SK-N-SH (cell line): ENCODE results near the gene PGRMC2.

Experiments
- CTCF ChIP-seq: fragments of 200-600 bp; sonication (generic); IDR thresholded peaks from 2 replicates; pipeline ENCODE4 v1.6.1; 2017; ENCODE audit warnings: antibody characterized with exemption, mild to moderate bottlenecking, moderate library complexity
- JUND ChIP-seq: IDR thresholded peaks from 2 replicates; pipeline ENCODE4 v1.4.0; 2012
- MAX ChIP-seq: IDR thresholded peaks from 2 replicates; pipeline ENCODE4 v1.4.0; 2012; ENCODE audit warnings: low read depth
- PBX3 ChIP-seq: IDR thresholded peaks from 2 replicates; pipeline ENCODE4; 2012
- POLR2AphosphoS5 ChIP-seq: IDR thresholded peaks from 2 replicates; pipeline ENCODE4 v1.6.1; 2012; ENCODE audit warnings: low read depth, low read length
- RFX5 ChIP-seq: IDR thresholded peaks from 2 replicates; pipeline ENCODE4 v1.6.1; 2012; ENCODE audit warnings: mild to moderate bottlenecking, improper control_type of control experiment, low read length
- RXRA ChIP-seq: IDR thresholded peaks from 2 replicates; pipeline ENCODE4 v1.4.0; 2012; ENCODE audit warnings: low read depth, mild to moderate bottlenecking, borderline replicate concordance
- TEAD4 ChIP-seq: IDR thresholded peaks from 2 replicates; pipeline ENCODE4 v1.4.0; 2012; ENCODE audit warnings: mild to moderate bottlenecking, borderline replicate concordance; ENCODE audit not compliant: insufficient read depth

GRCh38 chr4:128277856-128278255 is 9.8 kb downstream of the PGRMC2 start:
- TF ChIP-seq CTCF (no peak), RXRA (no peak), JUND (no peak), PBX3 (no peak), RFX5 (no peak), TEAD4 (no peak), MAX (no peak), POLR2AphosphoS5 (no peak)
